Pulmonary artery endothelial cell (primary cell): Measurements from ENCODE around the gene PCBP3. TPM values are rescaled to one million over a fixed set of nuclear protein-coding genes. Genes with fewer than 3 reads are reported as not detected.
"Not testable (repeated sequence)": the region's sequence is repeated elsewhere in the genome, so short reads cannot be mapped to it uniquely, and the experiment has no call there.

Experiments used
- DNase-seq: peaks from one replicate; pipeline ENCODE4 v3.0.0-alpha.2; 2011; ENCODE audit warnings: low read depth, low spot score
- total RNA-seq: library from RNA; depleted of rRNA; stranded (reverse); fragments of >200 nt; gene quantifications from 2 replicates; pipeline ENCODE4 v1.2.3, GENCODE V29; 2014

PCBP3 gene
- total RNA-seq, 1 donor from 2014 or later: 0.13 TPM

DNA sequence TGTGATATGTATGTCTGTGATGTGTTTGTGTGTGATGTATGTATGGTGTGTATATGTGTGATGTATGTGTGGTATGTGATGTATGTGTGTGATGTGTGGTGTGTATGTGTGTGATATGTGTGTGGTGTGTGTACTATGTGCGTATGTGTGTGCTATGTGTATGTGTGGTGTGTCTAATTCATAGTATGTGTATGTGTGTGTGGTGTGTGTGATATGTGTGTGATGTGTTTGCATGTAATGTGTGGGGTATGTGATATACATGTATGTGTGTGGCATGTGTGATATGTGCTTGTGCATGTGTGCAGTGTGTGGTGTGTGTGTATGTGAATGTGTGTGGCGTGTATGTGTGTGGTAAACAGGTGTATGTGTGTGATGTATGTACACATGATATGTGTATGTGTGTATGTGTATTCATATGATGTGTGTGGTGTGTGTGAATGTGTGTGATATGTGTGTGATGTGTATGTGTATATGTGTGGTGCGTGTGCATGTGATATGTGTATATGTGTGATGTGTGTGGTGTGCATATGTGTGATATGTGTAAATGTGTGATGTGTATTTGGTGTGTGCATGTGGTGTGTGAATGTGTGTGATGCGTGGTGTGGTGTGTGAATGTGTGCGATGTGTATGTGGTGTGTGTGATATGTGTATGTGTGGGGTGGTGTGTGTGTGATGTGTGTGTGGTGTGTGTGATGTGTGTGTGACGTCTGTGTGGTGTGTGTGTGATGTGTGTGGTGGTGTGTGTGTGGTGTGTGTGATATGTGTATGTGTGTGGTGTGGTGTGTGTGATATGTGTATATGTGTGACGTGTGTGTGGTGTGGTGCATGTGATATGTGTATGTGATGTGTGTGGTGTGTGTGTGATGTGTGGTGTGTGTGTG, 8.0 kb upstream of the PCBP3 start:
- no peak for DNase-seq

GRCh38 chr21:45636459-45636858, 7.1 kb upstream of the PCBP3 start:
- no peak for DNase-seq

DNA sequence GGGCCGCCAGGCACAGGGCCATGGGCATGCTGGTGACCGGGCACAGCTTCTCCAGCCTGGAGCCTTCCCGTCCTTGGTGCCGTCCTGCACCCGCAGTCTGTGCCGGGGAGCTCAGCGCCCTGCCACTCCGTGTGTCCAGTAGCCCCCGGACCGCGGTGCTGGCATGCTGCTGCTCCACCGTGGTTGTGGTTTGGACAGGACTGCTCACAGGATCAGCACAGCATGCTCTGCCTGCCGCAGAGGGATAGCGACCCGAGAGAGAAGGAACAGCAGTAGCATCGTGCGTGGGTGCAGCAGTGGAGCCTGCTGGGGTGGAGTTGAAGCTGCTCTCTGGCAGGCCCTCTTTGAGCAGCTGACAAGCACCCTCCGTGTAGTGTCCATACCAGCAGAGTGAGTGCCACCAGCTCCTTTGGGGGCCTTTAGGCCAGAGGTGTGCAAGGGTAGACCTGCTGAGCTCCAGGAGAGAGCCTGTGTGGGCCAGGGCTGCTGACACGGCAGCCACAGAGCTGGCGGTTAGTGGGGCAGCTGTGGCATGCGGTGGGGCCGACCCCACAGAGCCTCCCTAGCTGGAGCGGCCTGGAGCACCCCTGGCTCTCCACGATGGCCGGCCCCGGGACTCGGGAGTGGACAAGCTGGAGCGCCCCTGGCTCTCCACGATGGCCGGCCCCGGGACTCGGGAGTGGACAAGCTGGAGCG, 6.4 kb upstream of the PCBP3 start:
- DNase-seq: no peak

GRCh38 chr21:45637883-45638282, 5.6 kb upstream of the PCBP3 start:
- no peak for DNase-seq

- DNase-seq: no peak
Measured at GRCh38 chr21:45638707-45639106, 4.8 kb upstream of the PCBP3 start.

DNA sequence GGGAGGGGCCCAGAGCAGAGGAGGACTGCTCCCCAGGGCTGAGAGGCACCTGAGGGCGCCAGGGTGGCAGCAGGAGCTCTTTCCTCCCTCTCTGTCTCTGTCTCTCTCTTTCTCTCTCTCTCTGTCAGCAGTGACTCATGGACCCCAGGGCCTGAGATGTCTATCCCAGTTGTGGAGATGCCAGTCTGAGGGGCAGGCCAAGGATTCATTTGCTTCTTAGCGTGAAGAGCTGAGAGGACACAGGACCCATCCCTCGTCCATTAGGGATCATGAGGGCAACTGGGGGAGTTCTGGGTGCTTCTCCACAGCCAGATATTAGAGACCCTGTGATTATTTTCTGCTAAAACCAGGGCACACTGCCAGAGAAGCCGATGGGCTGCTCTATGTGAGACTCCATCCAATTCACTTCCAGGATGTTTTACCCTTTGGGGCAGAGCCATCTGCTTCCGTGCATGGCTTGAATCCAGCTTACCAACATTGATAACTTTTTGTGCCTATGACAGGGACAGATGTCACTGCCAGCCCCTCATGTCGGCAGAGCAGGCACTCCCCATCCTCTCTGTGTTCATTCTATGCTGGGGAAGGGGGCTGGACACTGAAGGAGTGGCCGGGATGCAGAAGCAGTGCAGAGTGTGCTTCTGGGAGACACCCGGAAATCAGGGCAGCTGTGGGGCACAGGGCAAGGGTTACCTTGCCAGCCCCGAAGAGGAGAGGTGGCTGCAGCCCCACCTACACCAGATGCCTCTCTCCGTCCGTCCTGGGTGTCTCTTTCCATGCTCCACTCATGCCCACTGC, 4.1 kb upstream of the PCBP3 start:
- DNase-seq: no peak

DNA sequence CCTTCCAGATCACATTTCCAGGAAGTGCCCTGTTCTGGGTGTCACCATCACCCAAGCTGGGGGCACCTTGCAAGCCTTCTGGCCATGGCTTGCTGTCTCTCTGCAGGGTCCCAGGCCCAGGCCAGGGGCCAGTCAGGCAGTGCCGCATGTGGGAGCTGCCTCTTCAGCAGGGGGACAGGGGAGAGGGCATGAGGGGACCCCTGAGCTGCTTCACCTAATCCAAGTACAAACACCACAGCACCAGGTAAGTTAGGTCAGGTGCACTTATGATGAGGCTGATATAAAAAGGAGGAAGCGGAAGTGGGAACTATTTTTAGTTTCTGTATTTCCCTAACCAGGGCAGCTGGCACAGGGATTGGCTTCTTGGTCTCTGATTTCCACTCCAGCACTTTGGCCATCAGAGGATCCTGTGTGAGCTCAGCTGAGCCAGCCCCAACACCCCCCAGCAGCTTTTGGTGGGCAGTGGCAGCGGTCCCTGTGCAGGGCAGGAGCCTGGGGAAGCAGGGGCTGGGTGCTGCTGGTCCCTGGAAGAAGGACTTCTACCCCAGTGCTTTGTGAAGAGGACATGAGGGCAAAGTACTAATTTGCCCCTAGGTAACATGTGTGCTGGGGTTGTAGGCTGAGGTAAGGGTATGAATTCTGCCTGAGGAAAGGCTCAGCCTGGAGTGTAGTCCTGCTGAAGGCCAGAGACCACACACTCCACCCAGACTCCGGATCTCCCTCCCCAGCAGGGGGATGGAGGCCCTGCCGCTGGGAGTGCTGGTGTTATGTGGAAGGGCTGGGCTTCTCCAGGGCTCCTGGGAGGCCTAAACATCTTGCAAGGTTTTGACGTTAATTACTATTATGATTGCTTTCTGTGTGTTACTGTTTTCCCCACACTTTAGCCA, 3.3 kb upstream of the PCBP3 start:
- DNase-seq: no peak

DNA sequence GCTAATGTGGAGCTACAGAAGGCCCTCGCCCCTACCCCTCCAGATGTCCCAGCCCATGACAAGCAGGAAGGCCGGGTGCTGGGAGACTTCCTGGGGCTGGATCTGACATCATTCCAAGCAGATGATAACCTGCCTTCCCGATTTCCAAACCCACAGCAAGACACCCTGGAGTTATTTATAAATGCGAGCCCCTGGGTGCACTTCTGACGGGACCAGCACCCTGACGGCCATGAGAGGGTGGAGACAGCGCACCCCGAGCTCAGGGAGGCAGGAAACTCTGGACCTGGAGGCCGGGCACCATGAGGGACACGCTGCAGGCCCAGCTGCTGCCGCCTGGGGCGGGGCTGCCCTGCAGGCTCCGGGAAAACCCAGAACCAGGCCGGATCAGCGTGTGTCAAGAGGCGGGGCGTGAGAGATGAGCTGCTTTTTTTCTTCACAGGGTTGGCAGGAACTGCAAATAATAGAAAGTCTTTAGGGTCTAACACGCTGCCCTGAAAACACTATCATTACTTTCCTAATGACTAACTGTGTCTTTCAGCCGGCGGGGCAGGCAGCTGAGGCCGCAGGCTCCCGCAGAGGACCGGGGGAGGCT, 2.5 kb upstream of the PCBP3 start:
- no peak for DNase-seq

GRCh38 chr21:45641480-45642035, 2.0 kb upstream of the PCBP3 start:
- DNase-seq: no peak

DNA sequence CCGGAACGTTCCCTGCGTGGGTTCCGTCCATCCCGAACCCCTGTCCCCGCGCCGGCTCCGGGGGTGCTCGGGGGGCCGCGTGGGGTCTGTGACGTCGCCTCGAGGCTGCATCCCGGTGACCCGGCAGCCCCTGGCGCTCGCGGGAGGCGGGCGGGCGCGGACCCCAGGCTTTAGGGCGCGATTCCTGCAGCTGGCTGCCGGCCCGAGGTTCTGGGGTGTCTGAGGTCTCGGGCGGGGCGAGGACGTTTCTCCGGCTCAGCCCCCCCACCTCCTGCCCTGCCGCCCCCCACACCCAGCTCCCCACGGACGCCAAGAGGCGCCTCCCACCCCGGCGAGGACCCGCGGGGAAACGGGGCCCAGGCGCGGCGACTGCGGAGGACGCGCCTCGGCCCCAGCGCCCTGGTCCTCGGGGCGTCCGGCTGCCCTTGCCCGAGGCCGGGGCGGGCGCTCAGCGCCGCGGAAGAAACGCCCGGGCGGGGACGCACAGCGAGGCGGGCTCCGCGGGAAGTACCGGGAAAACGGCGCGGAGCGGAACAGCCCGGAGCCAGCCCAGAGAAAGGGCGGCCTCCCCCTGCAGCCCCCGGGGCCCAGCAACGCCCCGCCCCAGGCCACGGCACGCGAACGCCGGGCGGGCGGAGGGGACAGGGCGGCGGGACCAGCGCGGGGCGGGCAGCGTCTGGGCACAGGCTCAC, 1.3 kb upstream of the PCBP3 start:
- DNase-seq: no peak

GRCh38 chr21:45644041-45644906, 749 bp downstream of the PCBP3 start:
- no peak for DNase-seq

DNA sequence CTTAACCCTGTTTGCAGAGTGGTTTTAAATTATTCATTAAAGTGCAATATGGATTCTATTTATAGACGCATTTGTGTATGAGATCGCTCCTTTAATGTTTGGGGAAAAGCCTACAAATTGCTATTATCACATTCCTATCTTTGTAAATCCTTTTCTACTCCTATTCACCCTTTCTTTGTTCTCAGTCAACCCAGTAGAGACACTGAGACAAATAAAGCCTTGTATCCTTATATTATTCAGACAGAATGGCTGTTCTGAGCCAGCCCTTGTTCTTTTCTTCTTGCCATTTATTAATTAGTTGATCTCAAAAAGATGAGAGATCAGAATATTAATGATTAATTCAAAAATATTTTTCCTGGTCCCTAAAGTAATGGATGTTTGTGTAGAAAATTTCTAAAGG, 8.4 kb downstream of the PCBP3 start:
- no peak for DNase-seq

DNA sequence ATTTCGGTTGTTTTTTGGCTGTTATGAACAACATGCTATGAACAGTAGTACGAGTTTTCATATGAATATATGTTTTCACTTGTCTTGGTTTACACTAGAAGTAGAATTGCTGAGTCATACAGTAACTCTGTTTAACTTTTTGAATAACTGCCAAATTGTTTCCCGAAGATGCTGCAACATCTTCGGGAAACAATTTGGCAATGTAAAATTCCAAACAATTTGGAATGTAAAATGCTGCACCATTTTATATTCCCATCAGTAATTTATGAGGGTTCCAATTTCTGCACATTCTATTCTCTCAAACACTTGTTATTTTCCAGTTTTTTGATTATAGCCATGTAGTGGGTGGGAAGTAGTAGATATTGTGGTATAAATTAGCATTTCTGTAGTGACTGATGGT, 11.6 kb downstream of the PCBP3 start:
- DNase-seq: no peak

DNA sequence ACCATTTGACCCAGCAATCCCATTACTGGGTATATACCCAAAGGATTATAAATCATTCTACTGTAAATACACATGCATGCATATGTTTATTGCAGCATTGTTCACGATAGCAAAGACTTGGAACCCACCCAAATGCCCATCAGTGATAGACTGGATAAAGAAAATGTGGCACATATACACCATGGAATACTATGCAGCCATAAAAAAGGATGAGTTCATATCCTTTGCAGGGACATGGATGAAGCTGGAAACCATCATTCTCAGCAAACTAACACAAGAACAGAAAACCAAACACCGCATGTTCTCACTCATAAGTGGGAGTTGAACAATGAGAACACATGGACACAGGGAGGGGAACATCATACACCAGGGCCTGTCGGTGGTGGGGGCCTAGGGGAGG, 12.6 kb downstream of the PCBP3 start:
- DNase-seq: not testable (repeated sequence)

DNA sequence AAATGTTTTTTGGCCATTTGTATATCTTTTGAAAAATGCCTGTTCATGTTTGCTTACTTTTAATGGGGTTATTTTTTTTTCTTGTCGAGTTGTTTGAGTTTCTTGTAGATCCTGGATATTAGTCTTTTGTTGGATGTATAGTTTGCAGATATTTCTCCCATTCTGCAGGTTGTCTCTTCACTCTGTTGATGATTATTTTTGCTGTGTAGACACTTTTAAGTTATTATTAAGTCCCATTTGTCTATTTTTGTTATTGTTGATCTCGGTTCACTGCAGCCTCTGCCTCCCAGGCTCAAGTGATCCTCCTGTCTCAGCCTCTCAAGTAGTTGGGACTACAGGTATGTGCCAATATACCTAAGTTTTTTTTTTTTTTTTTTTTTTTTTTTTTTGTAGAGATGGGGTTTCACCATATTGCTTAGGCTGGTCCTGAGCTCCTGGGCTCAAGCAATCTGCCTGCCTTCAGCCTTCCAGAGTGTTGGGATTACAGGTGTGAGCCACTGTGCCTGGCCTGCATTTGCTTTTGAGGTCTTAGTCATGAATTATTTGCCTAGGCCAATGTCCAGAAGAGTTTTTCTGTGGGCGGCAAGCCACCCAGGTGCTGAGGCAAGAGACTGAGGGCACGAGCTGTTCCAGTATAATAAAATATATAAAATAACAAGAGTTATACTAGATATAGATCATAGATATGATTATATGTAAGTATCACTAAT, 18.5 kb downstream of the PCBP3 start:
- not testable (repeated sequence) for DNase-seq

DNA sequence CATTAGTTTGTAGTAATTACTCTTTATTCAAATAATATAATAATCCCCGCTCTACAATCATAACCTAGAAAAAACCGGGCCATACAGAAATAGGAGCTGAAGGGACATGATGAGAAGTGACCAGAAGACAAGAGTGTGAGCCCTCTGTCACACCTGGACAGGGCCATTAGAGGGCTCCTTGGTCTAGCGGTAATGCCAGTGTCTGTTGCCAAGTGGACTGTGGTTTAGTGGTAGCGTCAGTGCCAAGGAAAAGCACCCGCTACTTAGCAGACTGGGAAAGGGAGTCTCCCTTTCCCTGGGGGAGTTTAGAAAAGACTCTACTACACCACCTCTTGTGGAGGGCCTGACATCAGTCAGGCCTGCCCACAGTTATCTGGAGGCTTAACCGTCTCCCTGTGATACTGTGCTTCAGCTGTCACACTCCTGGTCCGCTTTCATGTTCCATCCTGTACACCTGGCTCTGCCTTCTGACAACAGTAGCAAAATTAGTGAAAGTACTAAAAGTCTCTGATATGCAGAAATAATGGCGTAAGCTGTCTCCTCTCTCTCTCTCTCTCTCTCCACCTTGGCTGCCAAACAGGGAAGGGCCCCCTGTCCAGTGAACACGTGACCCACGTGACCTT, 19.2 kb downstream of the PCBP3 start:
- not testable (repeated sequence) for DNase-seq

DNA sequence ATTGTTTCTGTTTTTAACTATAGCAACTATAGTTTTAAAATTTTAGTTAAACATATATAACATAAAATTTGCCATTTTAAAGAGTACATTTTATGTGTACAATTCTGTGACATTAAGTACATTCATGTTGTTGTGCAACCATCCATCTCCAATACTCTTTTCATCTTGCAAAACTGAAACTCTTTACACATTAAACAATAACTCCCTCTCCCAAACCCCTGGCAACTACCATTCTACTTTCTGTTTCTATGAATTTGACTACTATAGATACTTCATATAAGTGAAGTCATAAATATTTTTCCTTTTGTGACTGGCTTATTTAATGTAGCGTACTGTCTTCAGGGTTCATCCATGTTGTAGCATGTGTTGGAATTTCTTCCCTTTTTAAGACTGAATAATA, 25.9 kb downstream of the PCBP3 start:
- no peak for DNase-seq

GRCh38 chr21:45670731-45671130, 27.2 kb downstream of the PCBP3 start:
- no peak for DNase-seq
